D721Med (cell line): ENCODE data around the gene CDH4.

Experiments
- DNase-seq: peaks from one replicate; pipeline ENCODE4 v3.0.0; 2011; ENCODE audit warnings: low spot score; ENCODE audit not compliant: insufficient read length
- FAIRE-seq: peaks from 2 replicates; lab custom pipeline; 2011; peaks lifted over from hg19 to GRCh38; lab: Jason Lieb, UNC
- TF ChIP-seq, protein P1 (sequence below): IDR thresholded peaks from 2 replicates; pipeline ENCODE4 v1.5.1; 2012; ENCODE audit warnings: mild to moderate bottlenecking, control low read depth; ENCODE audit not compliant: insufficient read depth; ENCODE audit errors: missing control alignments

CDH4 gene

DNA sequence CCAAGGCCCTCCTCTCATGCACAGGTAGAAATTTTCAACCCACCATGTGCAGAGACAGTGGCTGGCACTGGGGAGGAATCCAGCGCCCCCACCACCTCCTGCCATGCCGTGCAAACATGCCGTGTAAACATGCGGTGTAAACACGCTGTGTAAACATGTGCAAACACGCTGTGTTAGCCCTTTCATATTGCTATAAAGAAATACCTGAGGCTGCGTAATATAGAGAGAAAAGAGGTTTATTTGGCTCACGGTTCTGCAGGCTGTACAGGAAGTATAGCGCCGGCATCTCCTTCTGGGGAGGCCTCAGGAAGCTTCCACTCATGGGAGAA is 595.3 kb downstream of the CDH4 start:
- DNase-seq, result no peak
- TF ChIP-seq, protein P1, sequence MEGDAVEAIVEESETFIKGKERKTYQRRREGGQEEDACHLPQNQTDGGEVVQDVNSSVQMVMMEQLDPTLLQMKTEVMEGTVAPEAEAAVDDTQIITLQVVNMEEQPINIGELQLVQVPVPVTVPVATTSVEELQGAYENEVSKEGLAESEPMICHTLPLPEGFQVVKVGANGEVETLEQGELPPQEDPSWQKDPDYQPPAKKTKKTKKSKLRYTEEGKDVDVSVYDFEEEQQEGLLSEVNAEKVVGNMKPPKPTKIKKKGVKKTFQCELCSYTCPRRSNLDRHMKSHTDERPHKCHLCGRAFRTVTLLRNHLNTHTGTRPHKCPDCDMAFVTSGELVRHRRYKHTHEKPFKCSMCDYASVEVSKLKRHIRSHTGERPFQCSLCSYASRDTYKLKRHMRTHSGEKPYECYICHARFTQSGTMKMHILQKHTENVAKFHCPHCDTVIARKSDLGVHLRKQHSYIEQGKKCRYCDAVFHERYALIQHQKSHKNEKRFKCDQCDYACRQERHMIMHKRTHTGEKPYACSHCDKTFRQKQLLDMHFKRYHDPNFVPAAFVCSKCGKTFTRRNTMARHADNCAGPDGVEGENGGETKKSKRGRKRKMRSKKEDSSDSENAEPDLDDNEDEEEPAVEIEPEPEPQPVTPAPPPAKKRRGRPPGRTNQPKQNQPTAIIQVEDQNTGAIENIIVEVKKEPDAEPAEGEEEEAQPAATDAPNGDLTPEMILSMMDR, result no peak
- no peak for FAIRE-seq

DNA sequence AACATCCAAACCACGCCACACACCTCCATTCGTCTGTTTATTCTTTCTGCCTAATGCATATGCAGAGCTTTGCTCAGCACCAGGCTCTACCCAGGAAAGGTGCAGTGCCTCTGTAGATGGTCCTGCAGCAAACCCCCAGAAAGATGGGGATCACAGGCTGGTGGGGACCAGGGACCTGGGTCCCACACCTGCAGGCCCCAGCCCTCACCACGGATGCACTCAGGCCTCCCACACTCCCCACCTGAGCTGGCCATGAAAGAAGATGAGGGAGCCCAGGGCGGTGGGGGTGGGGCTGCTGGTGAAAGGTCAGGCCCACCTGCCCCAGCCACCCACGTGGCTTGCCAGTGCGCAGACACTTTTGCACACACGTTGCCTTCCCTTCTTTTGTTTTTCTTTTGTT is 595.9 kb downstream of the CDH4 start:
- FAIRE-seq (no peak), DNase-seq (no peak)
- TF ChIP-seq, protein P1, result no peak

DNA sequence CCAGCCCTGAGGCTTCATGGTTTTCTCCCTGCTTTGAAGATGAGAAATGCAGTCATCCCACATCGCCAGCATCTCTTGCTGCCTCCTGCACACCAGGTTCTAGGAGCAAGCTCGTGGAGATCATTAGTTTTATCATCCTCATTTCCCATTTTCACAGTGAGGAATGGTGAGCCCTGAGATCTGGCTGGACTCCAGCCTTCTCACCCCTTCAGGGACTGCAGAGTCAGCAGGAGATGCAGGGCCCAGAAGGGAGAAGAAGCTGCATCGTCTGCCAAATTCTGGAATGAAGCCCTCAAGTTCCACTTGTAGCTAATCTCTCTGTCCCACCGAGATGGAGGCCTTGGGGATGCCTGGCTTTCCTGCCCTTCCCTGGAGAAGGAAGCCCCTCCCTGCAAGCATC is 596.8 kb downstream of the CDH4 start:
- TF ChIP-seq, protein P1, result no peak
- DNase-seq, result no peak
- FAIRE-seq, result no peak

DNA sequence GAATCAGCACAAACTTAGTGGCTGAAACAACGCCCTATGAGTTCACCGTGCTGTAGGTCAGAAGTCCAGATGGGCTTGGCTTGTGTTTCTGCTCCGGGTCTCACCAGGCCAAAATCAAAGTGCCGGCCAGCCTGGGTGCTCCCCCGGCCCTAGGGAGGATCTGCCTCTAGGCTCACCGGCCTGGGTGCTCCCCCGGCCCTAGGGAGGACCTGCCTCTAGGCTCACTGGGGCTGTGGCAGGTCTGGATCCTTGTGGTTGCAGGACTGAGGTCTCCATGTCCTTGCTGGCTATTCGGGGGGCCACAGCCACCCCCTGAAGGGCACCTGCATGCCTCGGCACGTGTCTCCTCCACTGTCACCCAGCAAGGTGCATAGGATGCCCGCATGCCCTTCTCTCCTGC is 597.3 kb downstream of the CDH4 start:
- TF ChIP-seq, protein P1, result no peak
- FAIRE-seq, result no peak
- DNase-seq, result no peak

DNA sequence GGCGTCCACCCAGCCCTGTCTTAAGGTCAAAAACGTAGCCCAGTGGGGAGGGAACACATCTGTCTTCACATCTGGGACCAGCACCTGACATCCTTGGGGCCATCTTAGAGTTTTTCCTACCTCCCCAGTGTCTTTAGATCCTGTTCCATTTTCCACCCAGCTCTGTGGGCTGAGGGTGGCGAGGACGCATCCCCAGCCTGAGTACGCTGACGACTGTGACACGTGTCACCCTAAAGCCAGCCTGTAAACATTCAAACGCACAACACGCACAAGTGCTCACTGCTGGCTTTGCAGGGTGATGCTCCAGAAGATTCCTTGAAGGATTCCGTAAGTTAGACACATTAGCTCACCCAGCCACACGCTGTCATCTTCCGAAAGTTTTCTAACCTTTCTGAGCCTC is 597.8 kb downstream of the CDH4 start:
- TF ChIP-seq, protein P1, result no peak
- FAIRE-seq (no peak), DNase-seq (no peak)

DNA sequence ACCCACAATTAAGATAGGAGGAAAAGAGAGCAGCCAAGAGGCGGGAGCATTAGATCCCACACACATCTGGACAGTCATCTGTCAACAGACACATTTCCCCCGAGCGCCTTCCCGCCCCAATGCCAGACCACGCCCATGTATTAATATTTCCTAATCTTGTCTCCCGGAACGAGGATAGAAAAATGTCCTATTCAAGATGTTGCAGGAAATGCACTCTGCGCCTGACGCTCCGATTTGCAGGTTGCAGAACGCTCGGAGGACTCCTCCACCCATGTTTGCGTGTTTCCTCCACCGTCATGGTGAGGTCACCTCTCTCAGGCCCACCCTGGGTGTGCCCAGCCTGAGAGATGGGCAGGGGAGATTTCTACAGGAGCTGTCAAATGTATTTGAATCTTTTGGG is 598.4 kb downstream of the CDH4 start:
- FAIRE-seq, result no peak
- TF ChIP-seq, protein P1, result no peak
- no peak for DNase-seq

DNA sequence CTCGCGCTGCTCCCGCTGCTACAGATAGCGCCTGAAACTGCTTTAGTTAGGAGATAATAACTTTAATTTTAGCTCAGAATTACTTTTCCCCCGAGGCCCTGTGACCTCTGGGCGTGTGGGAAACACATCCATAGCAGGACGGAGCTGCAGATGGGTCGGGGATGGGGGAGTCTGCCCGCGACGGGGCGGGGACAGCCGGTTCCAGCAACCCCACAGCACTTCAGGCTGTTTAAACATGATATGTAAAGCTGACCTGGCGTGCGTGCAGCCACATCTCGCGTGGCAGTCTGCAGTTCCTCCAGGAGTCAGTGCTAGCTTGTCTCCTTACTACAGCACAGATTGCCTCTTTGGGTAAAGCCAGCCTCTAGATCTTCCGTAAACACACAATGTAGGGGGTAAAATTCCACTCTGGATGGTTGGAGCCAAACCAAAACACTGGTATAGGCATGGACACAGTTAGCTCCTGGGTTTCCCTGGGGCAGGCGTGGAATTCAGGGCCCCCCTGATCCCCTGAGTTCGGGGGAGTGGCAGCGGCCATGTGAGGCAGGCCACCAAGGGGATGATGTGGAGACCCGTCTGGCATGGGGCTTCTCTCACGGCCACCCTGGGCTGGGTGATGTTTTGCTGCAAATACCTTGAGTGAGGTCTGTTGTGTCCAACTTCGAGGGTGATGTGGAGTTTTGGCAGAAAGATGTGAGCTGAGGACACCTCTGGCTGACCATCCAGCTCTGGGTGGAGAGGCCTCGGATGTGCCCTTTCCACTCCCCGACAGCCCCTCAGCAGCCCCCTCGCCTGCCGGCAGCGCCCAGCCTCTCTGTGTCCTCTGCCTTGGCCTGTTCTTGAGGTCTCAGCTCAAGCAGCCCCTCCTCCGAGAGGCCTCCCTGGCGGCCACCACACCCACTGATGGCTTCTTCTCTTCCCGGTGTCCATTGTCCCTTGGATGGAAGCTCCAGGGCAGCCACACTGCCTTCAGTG is 599.2 kb downstream of the CDH4 start:
- TF ChIP-seq, protein P1, result no peak
- no peak for DNase-seq
- FAIRE-seq, result no peak
